GM15510 (cell line): ENCODE measurements around the gene AHCYL1.

Source experiments
- POLR2A ChIP-seq: IDR thresholded peaks from 3 replicates; pipeline ENCODE4 v1.6.1; 2011; ENCODE audit warnings: borderline replicate concordance; ENCODE audit not compliant: insufficient read length; ENCODE audit errors: extremely low read depth

The AHCYL1 gene

GRCh38 chr1:109984190-109984455, 442 bp upstream of the AHCYL1 start:
- no peak for TF ChIP-seq POLR2A

DNA sequence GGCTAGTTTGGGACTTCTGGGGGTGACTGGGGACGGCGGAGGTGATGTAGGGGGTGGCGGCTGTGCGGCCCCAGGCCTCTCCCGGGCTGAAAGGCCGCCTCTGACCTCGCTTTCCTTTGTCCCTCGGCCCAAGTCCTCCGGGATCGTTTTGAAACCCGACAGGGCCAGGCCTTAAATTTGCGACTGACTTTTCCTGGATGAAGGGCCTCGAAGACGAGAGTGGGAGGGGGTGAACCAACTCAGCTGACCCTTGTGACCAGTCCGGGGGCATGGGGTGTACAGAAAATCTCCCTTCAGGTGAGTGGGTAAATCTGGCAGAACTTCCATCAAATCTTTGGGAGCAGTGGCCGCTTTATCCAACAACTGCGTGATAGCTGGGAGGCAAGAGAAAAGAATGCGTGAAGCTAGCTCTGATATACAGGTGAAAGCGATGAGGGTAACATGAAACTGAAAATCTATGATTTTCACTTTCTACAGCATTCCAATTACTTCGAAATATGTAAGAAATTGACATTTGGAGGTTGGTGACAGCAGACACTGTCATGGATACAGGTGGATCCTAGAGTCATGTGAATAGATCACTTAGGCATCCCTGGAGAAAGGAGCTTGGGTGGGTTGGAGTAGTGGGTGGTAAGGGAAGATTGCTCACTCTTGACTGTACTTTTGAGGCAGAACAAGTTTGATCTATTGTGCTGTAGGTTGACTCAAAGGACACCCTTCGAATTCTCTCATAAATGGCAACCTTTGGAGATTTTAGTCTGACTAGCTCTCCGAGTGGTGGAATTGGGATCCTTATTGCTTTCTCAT, 885 bp downstream of the AHCYL1 start:
- TF ChIP-seq POLR2A = no peak

DNA sequence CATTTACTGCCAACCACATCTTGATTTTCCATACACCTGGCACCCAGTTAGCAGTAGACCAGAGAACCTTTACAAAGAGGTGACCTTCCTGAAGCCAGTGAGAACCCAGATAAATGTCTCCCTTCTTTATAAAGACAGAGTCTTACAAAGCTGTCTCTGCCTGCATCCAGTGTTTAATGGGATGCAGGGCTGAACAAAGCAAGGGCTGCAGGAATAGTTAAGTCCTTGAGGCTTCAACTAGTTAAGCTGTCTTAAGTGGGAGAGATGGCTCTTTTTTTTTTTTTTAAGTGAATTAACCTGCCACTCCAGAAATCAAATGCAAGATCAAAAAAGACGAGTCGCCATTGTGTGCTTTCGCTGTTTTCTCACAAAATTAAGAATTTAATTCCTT, 1.5 kb downstream of the AHCYL1 start:
- TF ChIP-seq POLR2A = no peak

GRCh38 chr1:109988349-109988914, 3.9 kb downstream of the AHCYL1 start:
- TF ChIP-seq POLR2A = no peak

- TF ChIP-seq POLR2A = no peak
These were observed 5.1 kb downstream of the AHCYL1 start for GRCh38 chr1:109989506-109990301.

GRCh38 chr1:109990302-109990653, 5.7 kb downstream of the AHCYL1 start:
- no peak for TF ChIP-seq POLR2A

- no peak for TF ChIP-seq POLR2A
These were observed 6.9 kb downstream of the AHCYL1 start for GRCh38 chr1:109991400-109991925.

- TF ChIP-seq POLR2A = no peak
These were observed 9.3 kb downstream of the AHCYL1 start for GRCh38 chr1:109993885-109994284.

DNA sequence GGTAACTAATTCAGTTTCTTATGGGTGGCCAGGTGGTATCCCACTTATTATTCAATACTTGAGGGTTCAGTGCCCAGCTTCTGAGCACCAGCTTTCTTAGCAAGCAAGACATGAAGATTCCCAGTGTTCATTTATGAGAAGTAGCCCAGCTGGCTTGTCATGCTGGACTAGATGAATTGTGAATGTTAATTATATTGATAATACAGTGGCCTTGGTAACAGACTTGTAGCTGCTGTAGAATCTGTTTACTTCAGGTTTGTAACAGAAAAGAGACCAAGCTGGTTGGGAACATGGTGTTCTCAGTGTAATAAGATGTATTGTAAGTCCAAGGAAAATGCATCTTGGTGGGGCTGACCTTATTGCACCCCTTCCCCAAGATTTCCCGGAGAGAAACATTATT, 10.1 kb downstream of the AHCYL1 start:
- TF ChIP-seq POLR2A = no peak

DNA sequence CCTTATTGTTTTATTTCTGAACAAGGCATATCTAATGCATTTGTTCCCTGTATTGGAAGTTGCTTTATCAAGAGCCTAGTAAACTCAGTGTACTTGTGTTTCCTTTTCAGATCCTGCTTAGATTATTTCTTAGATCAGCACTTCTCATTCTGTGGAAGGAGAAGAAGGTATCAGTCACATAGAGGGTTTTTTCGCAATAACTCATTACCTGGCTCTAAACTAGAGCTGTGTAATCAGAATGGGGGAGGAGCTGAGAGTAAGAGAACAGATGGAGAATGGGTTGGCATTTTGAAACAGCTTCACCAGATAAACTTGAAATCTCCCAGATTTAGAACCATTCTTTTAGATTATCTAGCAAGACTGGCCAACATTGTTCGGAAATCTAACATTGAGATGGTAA, 11.0 kb downstream of the AHCYL1 start:
- no peak for TF ChIP-seq POLR2A

DNA sequence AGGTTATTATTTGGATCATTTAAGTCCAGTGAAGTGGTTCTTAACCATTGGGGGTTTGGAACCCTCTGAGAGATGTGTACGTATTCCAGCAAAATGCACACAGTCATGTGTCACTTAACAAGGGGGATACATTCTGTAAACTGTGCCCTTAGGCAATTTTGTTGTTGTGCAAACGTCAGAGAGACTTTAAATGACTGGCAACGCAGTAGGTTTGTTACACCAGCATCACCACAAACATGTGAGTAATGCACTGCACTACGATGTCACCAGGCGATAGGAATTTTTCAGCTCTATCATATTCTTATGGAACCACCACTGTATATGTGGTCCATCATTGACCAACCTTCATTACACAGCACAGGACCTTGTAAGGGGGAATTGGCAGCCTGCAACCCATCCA, 11.9 kb downstream of the AHCYL1 start:
- TF ChIP-seq POLR2A = no peak

DNA sequence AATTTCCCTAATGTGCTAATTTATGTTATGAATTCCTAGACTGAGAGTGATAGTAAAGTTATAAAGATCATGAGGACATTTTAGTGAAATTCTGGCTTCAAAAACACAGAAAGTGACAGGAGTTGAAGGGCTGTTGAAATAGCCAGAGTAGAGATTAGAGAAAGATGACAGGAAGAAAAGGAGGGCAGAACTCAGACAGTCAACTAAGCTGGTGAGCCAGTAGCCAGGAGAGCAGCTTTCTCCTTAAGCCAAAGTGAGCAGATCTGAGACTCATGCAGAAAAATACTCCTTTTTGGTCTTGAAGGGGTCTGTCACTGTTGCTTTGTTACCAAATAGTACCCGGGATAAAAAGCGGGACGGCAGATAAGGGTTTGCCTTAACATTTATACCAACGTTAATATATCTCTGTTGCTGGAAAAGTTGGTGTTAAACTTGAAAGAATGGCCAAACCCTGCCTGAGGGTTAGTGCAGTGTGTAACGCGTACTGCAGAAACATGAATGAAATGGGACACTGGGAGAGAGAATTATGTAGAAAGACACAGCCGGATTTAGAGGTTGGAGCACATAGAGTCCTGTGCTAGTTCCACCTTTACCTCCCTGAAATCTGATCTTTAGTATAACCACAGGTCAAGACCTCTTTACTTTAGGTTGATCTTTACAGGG, 12.8 kb downstream of the AHCYL1 start:
- TF ChIP-seq POLR2A = no peak

- TF ChIP-seq POLR2A = no peak
These were observed 13.3 kb downstream of the AHCYL1 start for GRCh38 chr1:109997867-109998229.

DNA sequence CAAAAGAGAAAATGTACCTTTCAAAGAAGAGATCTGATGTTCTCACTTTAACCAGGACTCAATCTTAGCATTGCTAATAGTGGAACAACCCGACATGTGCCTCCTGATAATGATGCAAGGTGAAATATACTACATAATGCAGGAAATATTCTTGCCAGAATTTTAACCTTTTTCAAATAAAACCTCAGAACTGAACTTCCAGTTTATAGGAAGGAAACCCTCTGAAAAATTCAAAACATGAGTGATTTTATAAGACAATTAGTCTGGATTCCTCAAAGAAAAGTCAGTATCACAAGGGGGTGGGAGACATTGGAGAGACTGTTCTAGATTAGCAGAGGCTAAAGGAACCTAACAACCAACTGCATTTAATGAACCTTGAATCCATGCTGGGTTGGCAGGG, 18.1 kb downstream of the AHCYL1 start:
- TF ChIP-seq POLR2A = no peak

- no peak for TF ChIP-seq POLR2A
These were observed 19.3 kb downstream of the AHCYL1 start for GRCh38 chr1:110003747-110004428.
